Activated naive CD8-positive, alpha-beta T cell treated with anti-CD3 and anti-CD28 coated beads, Interleukin-2, amount 50 U/mL, for 16 hours (primary cell): ENCODE results near the gene MEPE.
"Not testable (repeated sequence)": the region's sequence is repeated elsewhere in the genome, so short reads cannot be mapped to it uniquely, and the experiment has no call there.

Experiments
- DNase-seq: peaks from one replicate; pipeline ENCODE4 v3.0.0-alpha.2; 2020; ENCODE audit warnings: low read depth, low spot score

Gene MEPE

GRCh38 chr4:87882861-87883260 lies 50.1 kb downstream of the MEPE start:
- DNase-seq = no peak

- DNase-seq = no peak
These were observed 52.3 kb downstream of the MEPE start for GRCh38 chr4:87884976-87885549.

DNA sequence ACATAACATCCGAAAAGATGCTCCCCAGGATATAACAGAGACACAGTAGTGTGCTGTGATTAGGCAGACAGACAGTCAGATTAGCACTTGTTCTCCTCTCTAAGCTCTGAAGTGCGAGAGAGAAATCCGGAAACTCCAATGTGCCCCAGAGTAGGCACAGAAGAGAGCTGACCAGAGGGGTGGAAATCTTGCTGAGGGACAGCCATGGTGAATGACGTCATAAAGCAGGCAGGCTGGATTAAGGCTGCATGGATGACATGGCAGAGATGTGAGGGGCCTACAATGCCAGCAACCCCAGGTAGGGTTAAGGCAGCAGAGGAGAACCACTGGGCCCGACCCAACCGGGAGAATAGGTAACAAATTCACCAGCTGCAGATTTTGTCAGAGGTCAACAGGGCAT lies 53.3 kb downstream of the MEPE start:
- DNase-seq = no peak

- not testable (repeated sequence) for DNase-seq
These were observed 58.0 kb downstream of the MEPE start for GRCh38 chr4:87890753-87891152.

DNA sequence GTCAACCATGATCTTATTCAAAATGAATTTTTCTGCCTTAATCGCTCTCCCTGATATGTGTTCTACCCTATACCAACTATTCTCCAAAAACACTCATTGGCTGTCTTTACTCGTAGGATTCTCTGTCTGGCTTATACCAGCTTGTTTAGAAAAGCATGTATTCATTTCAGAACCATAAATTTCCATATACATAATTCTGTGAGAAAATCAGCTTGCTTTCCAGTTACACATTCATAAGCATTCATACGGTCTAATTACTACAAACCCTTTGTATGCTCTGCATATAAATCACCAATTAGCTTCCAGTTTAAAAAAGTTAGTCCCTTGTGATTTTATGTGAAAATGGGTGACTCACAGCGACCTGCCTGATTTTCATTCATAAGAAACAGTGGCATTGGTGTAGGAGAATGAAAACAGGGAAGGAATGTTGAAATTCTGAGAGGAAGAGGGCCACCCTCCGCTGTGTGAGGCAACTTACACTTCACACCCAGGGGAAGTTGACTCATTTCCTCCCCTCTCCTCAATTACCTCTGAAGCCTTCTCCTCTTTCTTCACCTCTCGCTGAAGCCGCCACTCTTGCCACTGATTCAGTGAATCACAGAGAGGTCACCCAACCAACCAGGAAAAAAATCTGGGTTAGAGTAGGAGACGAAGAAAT lies 63.3 kb downstream of the MEPE start:
- DNase-seq = no peak
